ENCODE data around the gene SCCPDH. TPM values are rescaled to one million over a fixed set of nuclear protein-coding genes. Genes with fewer than 3 reads are reported as not detected.

Gene SCCPDH
- total and polyA plus RNA-seq, 3 experiments from 2014 or later, result 20.2 to 41.0 (median 39.5) TPM

Other genes with a start within 250 kb of the SCCPDH start
- 10 to 100 TPM; 12.4 to 14.5 TPM for gene SMYD3, start 217.1 kb upstream of the SCCPDH start, total RNA-seq
- 31.7 TPM for gene SMYD3, start 217.1 kb upstream of the SCCPDH start, polyA plus RNA-seq
- 10 to 100 TPM; 31.9 to 32.9 TPM for gene TFB2M, start 158.1 kb upstream of the SCCPDH start, total RNA-seq
- 16.7 TPM for gene TFB2M, start 158.1 kb upstream of the SCCPDH start, polyA plus RNA-seq
- 10 to 100 TPM; 29.6 to 31.3 TPM for gene CNST, start 158.0 kb upstream of the SCCPDH start, total RNA-seq
- 39.4 TPM for gene CNST, start 158.0 kb upstream of the SCCPDH start, polyA plus RNA-seq
- gene AHCTF1, start 207.5 kb downstream of the SCCPDH start, total RNA-seq, result 10 to 100 TPM; 49.6 to 53.0 TPM
- gene AHCTF1, start 207.5 kb downstream of the SCCPDH start, polyA plus RNA-seq, result 23.7 TPM

Data from CD8-positive, alpha-beta memory T cell (primary cell).